Neural progenitor cell (in vitro differentiated cells): Measurements from ENCODE around the gene SMPD4.

Experiments
- EZH2 ChIP-seq: fragments of 200-600 bp; sonication (generic); IDR thresholded peaks from 2 replicates; pipeline ENCODE4 v1.6.1; 2017; ENCODE audit warnings: antibody characterized with exemption, mild to moderate bottlenecking, moderate library complexity
- TF ChIP-seq, protein P1 (sequence below): fragments of 200-600 bp; sonication (generic); IDR thresholded peaks from 2 replicates; pipeline ENCODE4 v1.5.1; 2017; ENCODE audit warnings: antibody characterized with exemption, mild to moderate bottlenecking

DNA sequence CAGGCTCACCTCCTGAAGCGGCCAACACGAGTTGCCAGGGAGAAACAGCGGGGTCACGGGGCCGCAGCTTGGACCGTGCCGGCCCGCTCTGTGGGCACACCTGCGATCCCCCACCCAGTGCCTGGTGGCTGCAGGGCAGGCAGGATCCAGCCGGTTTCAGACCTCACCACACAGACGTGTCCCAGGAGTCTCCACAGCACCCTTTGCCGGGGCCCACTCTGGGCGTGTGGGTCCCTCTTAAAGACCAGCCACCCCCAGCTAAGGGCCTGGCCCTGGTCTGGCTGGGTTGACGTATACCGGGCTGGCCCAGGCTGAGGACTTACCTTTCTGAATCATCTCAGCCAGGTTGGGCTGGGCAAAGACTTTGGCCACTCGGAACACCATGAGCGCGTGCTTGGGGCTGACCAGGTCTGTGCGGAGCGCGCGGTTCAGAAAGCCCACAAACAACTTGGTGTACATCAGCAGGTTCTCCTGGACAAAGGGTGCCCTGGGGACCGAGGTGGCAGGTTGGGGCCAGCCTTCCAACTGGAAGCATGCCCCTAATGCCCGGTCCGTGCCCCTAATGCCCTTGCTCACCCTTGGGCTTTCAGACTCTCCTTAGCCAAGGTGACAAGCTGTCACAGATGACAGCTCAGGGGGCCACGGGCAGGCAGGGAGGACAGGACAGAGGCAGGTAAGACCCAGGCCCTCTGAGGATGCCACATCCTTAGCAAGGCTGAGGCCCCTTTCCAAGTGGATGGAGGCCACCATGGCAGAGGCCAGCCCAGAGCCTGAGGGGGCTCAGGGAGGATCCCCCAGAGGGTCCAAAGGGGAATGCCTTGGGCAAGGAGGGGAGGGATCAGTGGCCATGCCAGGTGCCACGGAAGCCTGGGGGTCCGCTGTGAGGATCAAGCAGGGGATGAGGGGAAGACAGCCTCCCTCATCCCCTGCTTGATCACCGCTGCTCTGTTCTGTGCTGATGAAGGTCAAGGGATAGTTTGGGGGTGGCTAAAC, 26.3 kb downstream of the SMPD4 start:
- TF ChIP-seq, protein P1, sequence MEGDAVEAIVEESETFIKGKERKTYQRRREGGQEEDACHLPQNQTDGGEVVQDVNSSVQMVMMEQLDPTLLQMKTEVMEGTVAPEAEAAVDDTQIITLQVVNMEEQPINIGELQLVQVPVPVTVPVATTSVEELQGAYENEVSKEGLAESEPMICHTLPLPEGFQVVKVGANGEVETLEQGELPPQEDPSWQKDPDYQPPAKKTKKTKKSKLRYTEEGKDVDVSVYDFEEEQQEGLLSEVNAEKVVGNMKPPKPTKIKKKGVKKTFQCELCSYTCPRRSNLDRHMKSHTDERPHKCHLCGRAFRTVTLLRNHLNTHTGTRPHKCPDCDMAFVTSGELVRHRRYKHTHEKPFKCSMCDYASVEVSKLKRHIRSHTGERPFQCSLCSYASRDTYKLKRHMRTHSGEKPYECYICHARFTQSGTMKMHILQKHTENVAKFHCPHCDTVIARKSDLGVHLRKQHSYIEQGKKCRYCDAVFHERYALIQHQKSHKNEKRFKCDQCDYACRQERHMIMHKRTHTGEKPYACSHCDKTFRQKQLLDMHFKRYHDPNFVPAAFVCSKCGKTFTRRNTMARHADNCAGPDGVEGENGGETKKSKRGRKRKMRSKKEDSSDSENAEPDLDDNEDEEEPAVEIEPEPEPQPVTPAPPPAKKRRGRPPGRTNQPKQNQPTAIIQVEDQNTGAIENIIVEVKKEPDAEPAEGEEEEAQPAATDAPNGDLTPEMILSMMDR = no peak
- no peak for TF ChIP-seq EZH2
